Hepatocyte (in vitro differentiated cells): ENCODE data around the gene RALGDS. TPM values are rescaled to one million over a fixed set of nuclear protein-coding genes. Genes with fewer than 3 reads are reported as not detected.
A peak's percentile ranks its signal among the peaks of the same experiment; 100 is the strongest.

ENCODE experiments used
- DNase-seq: peaks from one replicate; pipeline ENCODE4 v3.0.0-alpha.2; 2016; ENCODE audit warnings: low spot score
- H2AFZ ChIP-seq: fragments of 200-600 bp; sonication (generic); 2 replicates; pipeline ENCODE4 v1.6.0; 2016; ENCODE audit warnings: antibody characterized with exemption, mild to moderate bottlenecking
- H3K27ac ChIP-seq: fragments of 200-600 bp; sonication (generic); 2 replicates; pipeline ENCODE4 v1.5.1; 2016; ENCODE audit warnings: mild to moderate bottlenecking
- H3K27me3 ChIP-seq: fragments of 200-600 bp; sonication (generic); 2 replicates; pipeline ENCODE4 v1.6.1; 2016
- H3K36me3 ChIP-seq: fragments of 200-600 bp; sonication (generic); replicated peaks from 2 replicates; pipeline ENCODE4 v1.5.1; 2016; ENCODE audit warnings: low read depth; ENCODE audit not compliant: insufficient read depth
- H3K4me1 ChIP-seq: fragments of 200-600 bp; sonication (generic); 2 replicates; pipeline ENCODE4 v1.5.1; 2016; ENCODE audit warnings: mild to moderate bottlenecking, moderate library complexity; ENCODE audit not compliant: insufficient read depth
- H3K4me2 ChIP-seq: fragments of 200-600 bp; sonication (generic); 2 replicates; pipeline ENCODE4 v1.6.0; 2016
- H3K4me3 ChIP-seq: fragments of 200-600 bp; sonication (generic); 2 replicates; pipeline ENCODE4 v1.5.1; 2016; ENCODE audit warnings: mild to moderate bottlenecking
- H3K79me2 ChIP-seq: fragments of 200-600 bp; sonication (generic); 2 replicates; pipeline ENCODE4 v1.6.0; 2017; ENCODE audit warnings: mild to moderate bottlenecking
- H3K9me2 ChIP-seq: fragments of 200-600 bp; sonication (generic); replicated peaks from 2 replicates; pipeline ENCODE4 v1.6.0; 2017; ENCODE audit warnings: mild to moderate bottlenecking; ENCODE audit not compliant: insufficient read depth
- H3K9me3 ChIP-seq: fragments of 200-600 bp; sonication (generic); 2 replicates; pipeline ENCODE4 v1.5.1; 2016; ENCODE audit warnings: low read depth, mild to moderate bottlenecking
- H4K20me1 ChIP-seq: fragments of 200-600 bp; sonication (generic); 2 replicates; pipeline ENCODE4 v1.6.0; 2016; ENCODE audit warnings: mild to moderate bottlenecking; ENCODE audit not compliant: insufficient read depth, poor library complexity, severe bottlenecking
- EZH2 ChIP-seq: fragments of 200-600 bp; sonication (generic); IDR thresholded peaks from 2 replicates; pipeline ENCODE4 v1.6.1; 2016; ENCODE audit warnings: antibody characterized with exemption, mild to moderate bottlenecking, borderline replicate concordance
- EZH2phosphoT487 ChIP-seq: fragments of 200-600 bp; sonication (generic); IDR thresholded peaks from one replicate; pipeline ENCODE4 v1.6.1; 2018; ENCODE audit warnings: antibody characterized with exemption, mild to moderate bottlenecking, low read depth, moderate library complexity; ENCODE audit not compliant: unreplicated experiment, severe bottlenecking
- WGBS: methylation state at CpG from one replicate; pipeline ENCODE4 v1.1.6; 2016; ENCODE audit warnings: low lambda C conversion rate; ENCODE audit errors: missing lambda C conversion rate; 5-methylcytosine and 5-hydroxymethylcytosine counted together
- polyA plus RNA-seq: library from polyadenylated mRNA; unstranded; fragments of >200 nt; fragmentation: Nextera tagmentation; extraction: Ambion mirVana; gene quantifications from 2 replicates; pipeline ENCODE4 v1.2.1, GENCODE V29; 2016
- total RNA-seq: library from RNA; depleted of rRNA; stranded (reverse); fragments of >200 nt; gene quantifications from 2 replicates; pipeline ENCODE4 v1.2.3, GENCODE V29; 2014
- TF ChIP-seq, protein P1 (sequence below): fragments of 200-600 bp; sonication (generic); IDR thresholded peaks from 2 replicates; pipeline ENCODE4 v1.5.1; 2016; ENCODE audit warnings: antibody characterized with exemption, mild to moderate bottlenecking; ENCODE audit not compliant: poor library complexity

Gene RALGDS
- total and polyA plus RNA-seq, 2 experiments from 2014 or later, result 26.9 to 48.0 TPM

GRCh38 chr9:133113163-133113948 lies 7.7 kb downstream of the RALGDS start:
- WGBS, result 83% methylated on average over 19 of the region's 19 CpGs
- Histone ChIP-seq H2AFZ (no peak overlapping the region), H3K4me2 (peak overlapping the region; percentile 69)

GRCh38 chr9:133112663-133113026 lies 8.4 kb downstream of the RALGDS start:
- H3K36me3 ChIP-seq, result no peaks in the 10 kb centered on the region
- H4K20me1 ChIP-seq, result peaks cover 52% of the 10 kb centered on the region
- no peak overlapping the region for H3K4me2 ChIP-seq
- H3K79me2 ChIP-seq, result peaks cover 60% of the 10 kb centered on the region
- DNase-seq, result no peak
- H2AFZ ChIP-seq, result no peak overlapping the region
- no peak overlapping the region for H3K27ac ChIP-seq
- 91% methylated on average over 7 of the region's 7 CpGs for WGBS
- TF ChIP-seq EZH2 (no peak), EZH2phosphoT487 (no peak)
- TF ChIP-seq, protein P1, sequence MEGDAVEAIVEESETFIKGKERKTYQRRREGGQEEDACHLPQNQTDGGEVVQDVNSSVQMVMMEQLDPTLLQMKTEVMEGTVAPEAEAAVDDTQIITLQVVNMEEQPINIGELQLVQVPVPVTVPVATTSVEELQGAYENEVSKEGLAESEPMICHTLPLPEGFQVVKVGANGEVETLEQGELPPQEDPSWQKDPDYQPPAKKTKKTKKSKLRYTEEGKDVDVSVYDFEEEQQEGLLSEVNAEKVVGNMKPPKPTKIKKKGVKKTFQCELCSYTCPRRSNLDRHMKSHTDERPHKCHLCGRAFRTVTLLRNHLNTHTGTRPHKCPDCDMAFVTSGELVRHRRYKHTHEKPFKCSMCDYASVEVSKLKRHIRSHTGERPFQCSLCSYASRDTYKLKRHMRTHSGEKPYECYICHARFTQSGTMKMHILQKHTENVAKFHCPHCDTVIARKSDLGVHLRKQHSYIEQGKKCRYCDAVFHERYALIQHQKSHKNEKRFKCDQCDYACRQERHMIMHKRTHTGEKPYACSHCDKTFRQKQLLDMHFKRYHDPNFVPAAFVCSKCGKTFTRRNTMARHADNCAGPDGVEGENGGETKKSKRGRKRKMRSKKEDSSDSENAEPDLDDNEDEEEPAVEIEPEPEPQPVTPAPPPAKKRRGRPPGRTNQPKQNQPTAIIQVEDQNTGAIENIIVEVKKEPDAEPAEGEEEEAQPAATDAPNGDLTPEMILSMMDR, result no peak
- peaks cover 20% of the 10 kb centered on the region for H3K4me1 ChIP-seq
- no peaks in the 10 kb centered on the region for H3K9me3 ChIP-seq
- no peak overlapping the region for H3K4me3 ChIP-seq
- no peaks in the 10 kb centered on the region for H3K9me2 ChIP-seq
- no peaks in the 10 kb centered on the region for H3K27me3 ChIP-seq

More at GRCh38 chr9:133113163-133113948, 7.7 kb downstream of the RALGDS start:
- H3K9me3 ChIP-seq, result no peaks in the 10 kb centered on the region
- H4K20me1 ChIP-seq, result peaks cover 60% of the 10 kb centered on the region
- H3K27me3 ChIP-seq, result no peaks in the 10 kb centered on the region
- no peak overlapping the region for H3K4me3 ChIP-seq
- peaks cover 25% of the 10 kb centered on the region for H3K4me1 ChIP-seq
- peak overlapping the region; percentile 66 for H3K27ac ChIP-seq
- no peaks in the 10 kb centered on the region for H3K36me3 ChIP-seq
- no peaks in the 10 kb centered on the region for H3K9me2 ChIP-seq
- no peak for TF ChIP-seq EZH2phosphoT487
- TF ChIP-seq, protein P1, result no peak
- TF ChIP-seq EZH2, result no peak
- peaks cover 67% of the 10 kb centered on the region for H3K79me2 ChIP-seq
- DNase-seq, result no peak

GRCh38 chr9:133111808-133112662 lies 9.0 kb downstream of the RALGDS start:
- H3K4me2 ChIP-seq, result no peak overlapping the region
- H3K79me2 ChIP-seq, result peaks cover 54% of the 10 kb centered on the region
- H3K4me3 ChIP-seq, result no peak overlapping the region
- DNase-seq, result no peak
- 97% methylated on average over 30 of the region's 30 CpGs for whole genome bisulfite sequencing
- H4K20me1 ChIP-seq, result peaks cover 46% of the 10 kb centered on the region
- H2AFZ ChIP-seq, result no peak overlapping the region
- no peaks in the 10 kb centered on the region for H3K36me3 ChIP-seq
- no peaks in the 10 kb centered on the region for H3K9me3 ChIP-seq
- no peak overlapping the region for H3K27ac ChIP-seq
- H3K9me2 ChIP-seq, result no peaks in the 10 kb centered on the region
- no peaks in the 10 kb centered on the region for H3K27me3 ChIP-seq
- TF ChIP-seq EZH2 (no peak), EZH2phosphoT487 (no peak)
- TF ChIP-seq, protein P1, result no peak
- peaks cover 20% of the 10 kb centered on the region for H3K4me1 ChIP-seq
